ENCODE results near the gene C10orf62.
"Not testable (repeated sequence)": the region's sequence is repeated elsewhere in the genome, so short reads cannot be mapped to it uniquely, and the experiment has no call there.

The C10orf62 gene

DNA sequence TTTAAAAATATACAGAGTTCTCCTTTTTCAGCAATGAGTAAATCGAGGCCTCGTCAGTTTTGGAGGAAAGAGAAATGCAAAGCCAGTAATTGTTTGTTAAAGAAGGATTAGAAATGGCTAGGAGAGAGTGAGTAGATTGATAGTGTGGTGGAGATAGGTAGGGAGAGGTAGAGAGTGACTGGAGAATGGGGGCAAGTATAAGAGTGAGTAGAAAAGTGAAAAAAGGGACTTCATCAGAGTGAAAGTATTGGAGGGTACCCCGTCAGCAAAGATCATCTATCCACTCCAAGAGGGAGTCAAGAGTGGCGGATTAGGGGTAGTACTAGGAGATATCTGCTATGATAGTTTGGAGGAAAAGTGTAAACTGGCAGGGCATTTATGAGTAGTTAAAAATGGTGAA lies 26.2 kb upstream of the C10orf62 start:
- no peak for DNase-seq (ENCODE audit: low read depth in 1 of 2, low spot score in 1 of 2)

DNA sequence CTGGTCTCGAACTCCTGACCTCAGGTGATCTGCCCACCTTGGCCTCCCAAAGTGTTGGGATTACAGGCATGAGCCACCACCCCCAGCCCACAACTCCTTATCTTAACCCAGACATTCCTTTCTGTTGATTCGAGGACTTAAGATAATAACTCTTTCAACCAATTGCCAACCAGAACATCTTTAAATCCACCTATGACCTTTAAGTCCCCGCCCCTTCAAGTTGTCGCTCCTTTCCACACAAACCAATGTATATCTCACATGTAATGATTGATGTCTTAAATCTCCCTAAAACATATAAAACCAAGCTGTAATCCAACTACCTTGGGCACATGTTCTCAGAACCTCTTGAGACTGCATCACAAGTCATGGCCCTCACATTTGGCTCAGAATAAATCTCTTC lies 24.7 kb upstream of the C10orf62 start:
- no peak for DNase-seq (ENCODE audit: low read depth in 1 of 2, low spot score in 1 of 2)

DNA sequence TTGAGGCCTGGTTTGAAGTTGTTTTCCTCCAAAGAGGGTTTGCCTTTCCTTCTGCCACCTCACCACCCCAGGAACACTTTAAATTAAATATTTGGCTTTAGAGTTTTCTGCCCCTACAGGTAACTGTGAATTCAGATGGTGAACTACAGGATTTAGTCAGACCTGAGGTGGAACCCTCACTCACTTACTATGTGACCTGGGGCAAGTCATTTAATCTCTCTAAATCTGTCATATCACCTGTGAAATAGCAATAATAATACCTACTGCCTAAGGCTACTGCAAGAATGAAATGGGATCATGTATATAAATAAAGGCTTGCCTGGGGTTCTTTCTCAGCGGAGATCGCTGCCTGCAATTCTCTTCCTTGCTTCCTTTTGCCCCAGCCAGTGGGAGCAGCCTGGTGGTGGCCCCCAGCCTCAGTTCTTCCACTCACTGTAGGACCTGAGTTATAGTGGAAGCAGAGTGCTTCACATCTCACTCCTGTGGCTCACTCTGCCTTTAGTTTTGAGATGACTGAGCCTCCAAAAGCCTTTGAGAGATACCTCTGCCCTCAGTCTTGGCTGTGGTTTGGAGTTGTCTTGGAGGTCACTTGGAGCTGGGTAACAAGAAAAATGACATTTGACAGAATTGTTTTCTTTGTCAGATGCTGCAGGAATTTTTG lies 23.1 kb upstream of the C10orf62 start:
- DNase-seq (ENCODE audit: low read depth in 1 of 2, low spot score in 1 of 2) = no peak

- DNase-seq (ENCODE audit: low read depth in 1 of 2, low spot score in 1 of 2) = no peak
These were observed 21.6 kb upstream of the C10orf62 start for GRCh38 chr10:97567891-97568290.

DNA sequence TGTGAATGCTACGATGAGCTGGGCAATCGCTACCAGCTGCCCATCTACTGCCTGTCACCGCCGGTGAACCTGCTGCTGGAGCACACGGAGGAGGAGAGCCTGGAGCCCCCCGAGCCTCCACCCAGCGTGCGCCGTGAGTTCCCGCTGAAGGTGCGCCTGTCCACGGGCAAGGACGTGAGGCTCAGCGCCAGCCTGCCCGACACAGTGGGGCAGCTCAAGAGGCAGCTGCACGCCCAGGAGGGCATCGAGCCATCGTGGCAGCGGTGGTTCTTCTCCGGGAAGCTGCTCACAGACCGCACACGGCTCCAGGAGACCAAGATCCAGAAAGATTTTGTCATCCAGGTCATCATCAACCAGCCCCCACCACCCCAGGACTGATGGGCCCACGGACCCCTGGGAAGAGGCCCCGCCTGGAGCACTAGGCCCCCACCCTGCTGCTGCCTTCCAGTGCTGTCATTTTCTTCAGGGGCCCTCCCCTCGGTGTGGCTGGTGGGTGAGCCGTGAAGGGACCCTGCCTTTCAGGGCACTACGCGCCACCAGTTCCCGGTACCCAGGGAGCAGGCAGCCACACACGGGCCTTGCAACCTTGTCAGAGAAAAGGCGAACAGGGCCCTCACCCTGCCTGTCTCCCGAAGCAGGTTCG lies 19.3 kb upstream of the C10orf62 start:
- no peak for DNase-seq (ENCODE audit: low read depth in 1 of 2, low spot score in 1 of 2)

DNA sequence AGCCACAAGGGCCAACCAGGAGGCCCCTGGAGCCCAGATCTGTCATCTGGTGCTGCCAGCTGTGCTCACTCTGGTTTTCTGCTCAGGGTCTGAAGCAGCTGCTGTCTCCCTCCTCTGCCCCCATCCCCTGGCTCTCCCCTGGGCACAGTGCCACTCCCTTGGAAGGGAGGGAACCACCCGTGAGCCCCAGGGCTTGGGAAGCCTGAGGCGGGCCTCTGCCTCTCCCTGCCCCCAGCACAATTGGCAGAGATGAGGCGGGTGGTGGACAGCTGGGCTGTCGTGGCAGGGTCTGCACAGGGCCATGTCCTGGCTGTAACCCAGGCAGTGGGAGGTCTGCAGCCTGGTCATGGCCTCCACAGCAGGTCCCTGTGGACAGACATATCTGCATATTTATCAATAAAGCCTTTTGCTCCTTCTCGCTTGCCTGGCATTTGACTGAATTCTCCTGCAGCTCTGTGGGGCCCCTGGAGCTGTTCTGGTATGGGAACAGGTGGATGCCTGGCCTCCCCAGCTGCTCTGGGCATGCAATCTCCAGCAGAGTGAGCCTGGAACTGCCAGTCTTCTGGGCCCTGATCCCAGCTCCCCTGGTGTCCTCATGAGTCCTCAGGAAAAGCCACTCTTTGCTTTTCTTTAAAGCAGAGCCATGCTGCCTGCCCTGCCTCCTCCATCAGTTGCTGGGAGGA lies 18.6 kb upstream of the C10orf62 start:
- no peak for DNase-seq (ENCODE audit: low read depth in 1 of 2, low spot score in 1 of 2)

- DNase-seq (ENCODE audit: low read depth in 1 of 2, low spot score in 1 of 2) = no peak
These were observed 17.9 kb upstream of the C10orf62 start for GRCh38 chr10:97571622-97572021.

DNA sequence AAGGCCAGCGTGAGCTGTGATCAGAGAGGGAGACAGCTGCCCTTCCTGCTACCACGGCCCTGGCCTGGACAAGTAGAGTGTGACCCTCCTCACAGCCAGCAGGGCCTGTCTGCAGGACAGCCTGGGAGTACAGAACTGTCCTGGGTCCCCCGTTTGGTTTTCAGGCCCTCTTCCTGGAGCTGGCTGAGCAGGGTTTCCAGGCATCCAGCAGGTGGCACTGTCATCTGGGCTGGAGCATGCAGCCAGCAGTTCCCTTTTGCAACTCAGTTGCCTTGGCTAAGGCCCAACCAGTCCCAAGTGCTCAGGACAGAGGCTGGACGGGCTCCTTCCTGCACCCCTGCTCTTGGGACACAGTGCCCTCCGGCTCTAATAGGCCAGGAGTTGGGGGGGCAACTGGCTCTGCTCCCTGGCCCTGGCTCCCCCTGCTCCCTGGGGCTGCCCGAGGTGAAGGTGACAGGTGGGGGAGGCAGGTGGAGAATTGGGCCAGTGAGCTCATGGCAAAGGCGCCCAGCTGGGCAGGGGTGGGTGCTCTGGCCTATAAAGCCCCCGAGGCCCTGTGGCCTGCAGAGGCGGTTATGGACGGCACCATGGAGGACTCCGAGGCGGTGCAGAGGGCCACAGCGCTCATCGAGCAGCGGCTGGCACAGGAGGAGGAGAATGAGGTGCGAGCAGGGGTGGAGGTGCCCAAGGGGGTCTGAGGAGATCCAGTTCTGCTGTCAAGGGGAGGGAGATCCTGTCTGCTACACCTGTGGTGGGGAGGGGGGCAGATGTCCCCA lies 17.1 kb upstream of the C10orf62 start, which contains the start of gene ANKRD2:
Gene ANKRD2, plus strand, starts transcription at position 566 of the 776 bp plus-strand sequence. Its CDS starts 10 bp downstream, at position 576.
- no peak for DNase-seq (ENCODE audit: low read depth in 1 of 2, low spot score in 1 of 2)

DNA sequence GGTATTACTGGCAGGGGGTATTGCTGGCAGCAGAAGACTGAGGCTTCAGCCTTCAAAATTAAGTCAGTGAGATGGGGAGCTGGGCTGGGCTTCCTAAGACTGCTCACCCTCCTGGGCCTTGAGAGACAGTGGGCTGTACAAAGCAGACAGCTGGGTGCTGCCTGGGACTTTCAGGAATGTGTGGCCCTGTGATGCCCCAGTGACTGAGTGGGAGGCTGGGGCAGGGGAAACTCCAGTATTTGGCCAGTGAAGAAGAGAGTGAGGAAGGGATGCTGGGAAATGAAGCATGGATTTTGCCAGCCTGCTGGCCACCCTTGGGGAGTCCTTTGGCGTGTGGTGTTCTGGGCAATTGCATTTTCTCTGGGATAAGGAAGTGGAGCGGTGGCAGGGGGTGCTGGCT lies 16.5 kb upstream of the C10orf62 start:
- DNase-seq (ENCODE audit: low read depth in 1 of 2, low spot score in 1 of 2) = no peak

DNA sequence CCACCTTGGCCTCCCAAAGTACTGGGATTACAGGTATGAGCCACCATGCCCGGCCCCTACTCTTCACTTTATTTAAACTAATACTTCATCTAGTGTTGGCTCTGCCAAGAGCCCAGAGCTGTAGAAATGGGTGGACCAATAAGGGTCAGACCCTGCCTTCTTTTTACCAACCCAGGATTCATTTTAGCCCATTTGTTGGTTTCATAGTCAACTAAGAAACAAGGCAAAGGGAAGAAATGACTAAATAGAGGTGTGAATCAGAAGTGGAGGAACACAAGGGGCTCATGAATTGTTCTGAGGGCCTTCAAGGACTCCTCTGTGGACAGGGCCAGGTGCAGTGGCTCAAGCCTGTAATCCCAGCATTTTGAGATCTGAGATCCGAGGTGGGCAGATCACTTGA lies 15.8 kb upstream of the C10orf62 start:
- DNase-seq (ENCODE audit: low read depth in 1 of 2, low spot score in 1 of 2) = no peak

DNA sequence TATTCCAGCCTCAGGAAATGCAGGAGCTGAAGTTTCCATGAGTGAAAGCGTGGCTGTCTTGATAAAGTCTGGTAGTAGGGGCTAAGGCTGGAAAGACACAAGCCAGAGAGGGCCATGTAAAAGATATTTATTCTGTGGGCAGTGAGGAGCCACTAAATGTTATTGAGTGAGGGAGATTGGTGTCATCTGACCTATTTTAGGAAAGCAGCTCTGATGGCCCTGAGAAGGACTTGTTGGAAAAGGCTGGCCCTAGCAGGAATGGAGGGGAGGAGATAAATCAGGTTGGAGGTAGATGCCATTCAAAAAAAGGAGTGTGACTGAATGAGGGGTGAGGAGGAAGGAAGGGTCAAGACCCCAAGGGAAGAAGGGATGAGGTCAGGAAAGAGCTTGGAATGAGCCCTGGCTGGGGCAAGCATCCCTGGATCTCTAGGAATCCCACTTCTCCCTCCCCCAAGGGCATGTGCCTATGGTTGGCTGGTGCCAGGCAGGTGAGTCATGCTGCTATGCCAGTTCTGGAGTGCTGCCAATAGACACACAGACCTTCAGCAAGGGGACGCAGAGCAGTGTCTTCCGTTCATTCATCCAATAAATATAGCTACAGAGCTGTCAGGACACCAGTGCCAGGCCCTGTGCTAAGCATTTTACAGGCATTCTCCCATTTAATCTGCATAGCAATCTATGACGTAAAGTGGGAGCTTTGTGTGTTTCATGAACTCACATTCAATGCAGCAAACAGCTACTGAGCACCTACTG lies 15.0 kb upstream of the C10orf62 start:
- no peak for DNase-seq (ENCODE audit: low read depth in 1 of 2, low spot score in 1 of 2)

- DNase-seq (ENCODE audit: low read depth in 1 of 2, low spot score in 1 of 2) = no peak
These were observed 14.3 kb upstream of the C10orf62 start for GRCh38 chr10:97575127-97575668.

DNA sequence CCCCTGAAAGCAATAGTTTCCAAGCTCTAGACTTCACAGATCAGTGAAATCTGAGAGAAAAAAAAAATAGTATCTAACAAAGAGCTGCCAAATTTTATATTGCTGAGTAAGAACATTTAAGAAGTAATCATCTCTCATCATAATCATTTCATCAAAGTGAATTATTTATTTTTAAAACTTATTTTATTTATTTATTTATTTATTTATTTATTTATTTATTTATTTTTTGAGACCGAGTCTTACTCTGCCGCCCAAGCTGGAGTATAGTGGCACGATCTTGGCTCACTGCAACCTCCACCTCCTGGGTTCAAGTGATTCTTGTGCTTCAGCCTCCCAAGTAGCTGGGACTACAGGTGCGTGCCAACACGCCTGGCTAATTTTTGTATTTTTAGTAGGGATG lies 13.0 kb upstream of the C10orf62 start:
- DNase-seq (ENCODE audit: low read depth in 1 of 2, low spot score in 1 of 2) = not testable (repeated sequence)

DNA sequence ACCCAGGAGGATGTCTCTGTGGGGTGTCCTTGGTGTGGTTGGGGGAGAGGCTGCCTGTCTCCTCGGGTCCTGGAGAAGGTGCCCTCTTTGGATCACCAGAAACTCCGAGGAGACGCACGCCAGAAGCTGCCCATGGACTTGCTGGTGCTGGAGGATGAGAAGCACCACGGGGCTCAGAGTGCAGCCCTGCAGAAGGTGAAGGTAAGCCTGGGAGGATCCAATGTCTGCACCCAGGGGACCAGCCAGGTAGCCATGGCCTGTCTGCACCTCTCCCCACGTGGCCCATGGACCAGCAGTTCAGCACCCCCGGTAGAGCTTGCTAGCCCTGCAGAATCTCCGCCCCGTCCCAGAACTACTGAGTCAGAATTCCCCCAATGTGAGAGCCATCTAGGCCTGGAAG lies 11.8 kb upstream of the C10orf62 start:
- no peak for DNase-seq (ENCODE audit: low read depth in 1 of 2, low spot score in 1 of 2)

DNA sequence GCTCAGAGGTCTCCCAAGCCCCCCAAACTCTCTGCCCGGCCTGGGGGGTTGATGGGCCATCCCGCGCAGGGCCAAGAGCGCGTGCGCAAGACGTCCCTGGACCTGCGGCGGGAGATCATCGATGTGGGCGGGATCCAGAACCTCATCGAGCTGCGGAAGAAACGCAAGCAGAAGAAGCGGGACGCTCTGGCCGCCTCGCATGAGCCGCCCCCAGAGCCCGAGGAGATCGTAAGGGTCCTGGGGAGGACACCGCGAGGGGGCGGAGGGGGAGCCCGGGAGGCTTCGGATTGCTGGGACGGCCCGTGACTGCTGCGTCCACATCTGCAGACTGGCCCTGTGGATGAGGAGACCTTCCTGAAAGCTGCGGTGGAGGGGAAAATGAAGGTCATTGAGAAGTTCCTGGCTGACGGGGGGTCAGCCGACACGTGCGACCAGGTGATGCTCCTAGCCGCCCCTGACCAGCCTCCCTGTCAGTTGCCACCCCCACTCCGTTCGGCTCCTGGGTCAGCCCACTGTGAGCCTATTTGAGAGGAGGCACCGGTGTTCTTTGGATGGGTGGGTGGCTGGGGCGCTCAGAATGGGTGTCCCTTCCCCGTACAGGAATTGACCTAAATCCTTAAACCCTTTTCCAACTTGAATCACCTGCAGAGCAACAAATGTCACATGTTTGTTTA lies 11.2 kb upstream of the C10orf62 start:
- DNase-seq (ENCODE audit: low read depth in 1 of 2, low spot score in 1 of 2) = no peak

GRCh38 chr10:97580421-97581367 lies 8.8 kb upstream of the C10orf62 start:
- DNase-seq (ENCODE audit: low read depth in 1 of 2, low spot score in 1 of 2) = no peak

DNA sequence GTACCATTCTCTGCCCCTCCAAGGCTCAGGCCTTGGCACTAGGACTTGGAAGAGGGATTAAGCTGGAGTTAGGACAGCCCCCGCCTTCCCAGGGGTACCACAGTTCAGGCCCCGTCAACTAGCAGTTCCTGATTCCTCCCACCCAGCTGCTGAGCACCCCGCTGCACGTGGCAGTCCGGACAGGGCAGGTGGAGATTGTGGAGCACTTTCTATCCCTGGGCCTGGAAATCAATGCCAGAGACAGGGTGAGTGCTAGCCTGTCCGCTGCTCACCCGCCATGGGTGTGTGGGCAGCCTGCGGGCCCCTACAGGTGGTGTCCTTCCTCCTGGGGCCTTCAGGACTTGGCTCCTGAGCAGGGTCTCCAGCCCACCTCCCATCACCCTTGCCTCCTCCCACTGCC lies 7.4 kb upstream of the C10orf62 start:
- no peak for DNase-seq (ENCODE audit: low read depth in 1 of 2, low spot score in 1 of 2)

- no peak for DNase-seq (ENCODE audit: low read depth in 1 of 2, low spot score in 1 of 2)
These were observed 6.0 kb upstream of the C10orf62 start for GRCh38 chr10:97583476-97583875.

Data from activated T-helper 1 cell treated with anti-CD3 and anti-CD28 coated beads, Interleukin-2, amount 50 U/mL, for 16 hours (primary cell).